Measurements from ENCODE around the gene CYSLTR2.

Gene CYSLTR2

GRCh38 chr13:48680756-48681392, 27.1 kb downstream of the CYSLTR2 start:
- ATAC-seq = no peak
- TF ChIP-seq PPARA (CRISPR knock-in tag; IDR thresholded peaks at IDR 0.05; ENCODE audit: borderline replicate concordance) (no peak), GLIS3 (CRISPR knock-in tag; IDR thresholded peaks at IDR 0.05) (no peak), ZNF8 (CRISPR knock-in tag; IDR thresholded peaks at IDR 0.05) (no peak), ISL1 (CRISPR knock-in tag; IDR thresholded peaks at IDR 0.05) (no peak), POU6F1 (CRISPR knock-in tag; IDR thresholded peaks at IDR 0.05; ENCODE audit: borderline replicate concordance, low read depth) (no peak), CREB5 (CRISPR knock-in tag; IDR thresholded peaks at IDR 0.05; ENCODE audit: low read depth) (no peak), ZFP3 (CRISPR knock-in tag; IDR thresholded peaks at IDR 0.05) (no peak), OSR1 (CRISPR knock-in tag; IDR thresholded peaks at IDR 0.05) (no peak), SNAI2 (CRISPR knock-in tag; IDR thresholded peaks at IDR 0.05) (no peak), ESRRG (CRISPR knock-in tag; IDR thresholded peaks at IDR 0.05) (no peak), ZNF565 (CRISPR knock-in tag; conservative IDR thresholded peaks at IDR 0.05; ENCODE audit: low read depth) (no peak), BACH2 (CRISPR knock-in tag; IDR thresholded peaks at IDR 0.05; ENCODE audit: borderline replicate concordance) (no peak)

- TF ChIP-seq OSR1 (CRISPR knock-in tag; IDR thresholded peaks at IDR 0.05) (no peak), CREB5 (CRISPR knock-in tag; IDR thresholded peaks at IDR 0.05; ENCODE audit: low read depth) (no peak), CSRNP3 (CRISPR knock-in tag; IDR thresholded peaks at IDR 0.05) (no peak), ESRRG (CRISPR knock-in tag; IDR thresholded peaks at IDR 0.05) (no peak), ZNF8 (CRISPR knock-in tag; IDR thresholded peaks at IDR 0.05) (no peak), POU6F1 (CRISPR knock-in tag; IDR thresholded peaks at IDR 0.05; ENCODE audit: borderline replicate concordance, low read depth) (no peak), ZNF565 (CRISPR knock-in tag; conservative IDR thresholded peaks at IDR 0.05; ENCODE audit: low read depth) (no peak), TCF4 (CRISPR knock-in tag; IDR thresholded peaks at IDR 0.05; ENCODE audit: borderline replicate concordance) (no peak), CSDC2 (CRISPR knock-in tag; IDR thresholded peaks at IDR 0.05) (no peak), TOX (CRISPR knock-in tag; IDR thresholded peaks at IDR 0.05; ENCODE audit: borderline replicate concordance) (no peak), GLIS3 (CRISPR knock-in tag; IDR thresholded peaks at IDR 0.05) (no peak), ARNTL (CRISPR knock-in tag; IDR thresholded peaks at IDR 0.05; ENCODE audit: borderline replicate concordance, low read depth) (no peak), ZFP30 (CRISPR knock-in tag; IDR thresholded peaks at IDR 0.05) (no peak), RARB (CRISPR knock-in tag; IDR thresholded peaks at IDR 0.05) (no peak)
Observed at GRCh38 chr13:48681905-48682304, 28.2 kb downstream of the CYSLTR2 start.

GRCh38 chr13:48682436-48682835, 28.7 kb downstream of the CYSLTR2 start:
- no peak for ATAC-seq
- TF ChIP-seq POU6F1 (CRISPR knock-in tag; IDR thresholded peaks at IDR 0.05; ENCODE audit: borderline replicate concordance, low read depth) = no peak
- no peak for TF ChIP-seq TOX (CRISPR knock-in tag; IDR thresholded peaks at IDR 0.05; ENCODE audit: borderline replicate concordance)

More at GRCh38 chr13:48681905-48682304, 28.2 kb downstream of the CYSLTR2 start:
- ATAC-seq = no peak
